ENCODE measurements around the gene PEX11B.

DNA sequence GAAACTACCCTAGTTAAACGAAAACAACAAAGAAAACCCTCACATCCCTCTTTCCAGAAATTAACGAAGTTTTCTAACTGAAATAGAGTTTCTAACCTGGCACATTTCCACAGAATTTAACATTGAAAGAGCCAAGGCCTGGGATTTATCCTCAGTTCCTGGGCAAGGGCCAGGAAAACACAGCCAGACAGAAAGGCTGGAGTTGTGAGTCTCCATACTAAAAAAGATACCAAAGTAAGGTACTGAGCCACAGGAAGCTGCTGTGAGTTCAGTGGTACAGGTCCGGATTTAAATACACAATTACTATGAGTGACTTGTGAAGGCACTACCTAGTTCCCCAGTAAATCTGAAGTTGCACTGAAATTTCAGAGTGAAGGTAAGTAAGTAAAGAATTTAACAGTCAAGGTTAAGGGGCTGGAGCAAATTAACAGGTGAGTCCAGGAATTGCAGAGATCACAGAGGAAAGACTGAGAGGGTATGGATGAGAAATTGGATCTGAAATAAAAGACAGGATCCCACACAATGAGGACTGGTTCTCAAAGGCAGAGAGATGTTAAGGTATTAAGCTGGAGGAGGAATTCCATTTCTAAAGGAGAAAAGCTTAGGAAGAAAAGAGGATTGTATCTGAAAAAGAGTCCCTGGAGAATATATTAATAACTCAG is 38.4 kb upstream of the PEX11B start:
- TF ChIP-seq OSR1 (CRISPR knock-in tag; IDR thresholded peaks at IDR 0.05): no peak
- TF ChIP-seq ZNF8 (CRISPR knock-in tag; IDR thresholded peaks at IDR 0.05): no peak
- TF ChIP-seq, protein P1, sequence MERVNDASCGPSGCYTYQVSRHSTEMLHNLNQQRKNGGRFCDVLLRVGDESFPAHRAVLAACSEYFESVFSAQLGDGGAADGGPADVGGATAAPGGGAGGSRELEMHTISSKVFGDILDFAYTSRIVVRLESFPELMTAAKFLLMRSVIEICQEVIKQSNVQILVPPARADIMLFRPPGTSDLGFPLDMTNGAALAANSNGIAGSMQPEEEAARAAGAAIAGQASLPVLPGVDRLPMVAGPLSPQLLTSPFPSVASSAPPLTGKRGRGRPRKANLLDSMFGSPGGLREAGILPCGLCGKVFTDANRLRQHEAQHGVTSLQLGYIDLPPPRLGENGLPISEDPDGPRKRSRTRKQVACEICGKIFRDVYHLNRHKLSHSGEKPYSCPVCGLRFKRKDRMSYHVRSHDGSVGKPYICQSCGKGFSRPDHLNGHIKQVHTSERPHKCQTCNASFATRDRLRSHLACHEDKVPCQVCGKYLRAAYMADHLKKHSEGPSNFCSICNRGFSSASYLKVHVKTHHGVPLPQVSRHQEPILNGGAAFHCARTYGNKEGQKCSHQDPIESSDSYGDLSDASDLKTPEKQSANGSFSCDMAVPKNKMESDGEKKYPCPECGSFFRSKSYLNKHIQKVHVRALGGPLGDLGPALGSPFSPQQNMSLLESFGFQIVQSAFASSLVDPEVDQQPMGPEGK (CRISPR knock-in tag; IDR thresholded peaks at IDR 0.05; ENCODE audit: borderline replicate concordance): no peak

All from SK-N-SH treated with all-trans-retinoic acid at 6 μM for 48 hours (cell line).